GM12878 (cell line): ENCODE measurements around the gene GAB1. TPM values are rescaled to one million over a fixed set of nuclear protein-coding genes. Genes with fewer than 3 reads are reported as not detected.

ENCODE experiments used
- ATAC-seq: fragments of 200-7000 bp; cut with Tn5 transposase; 3 replicates; pipeline ENCODE4 v1.9.1; 2020; ENCODE audit warnings: mild to moderate bottlenecking, moderate library complexity
- BruUV-seq: library from RNA; stranded (reverse); fragments of 400-500 nt; replicated peaks from 2 replicates; lab custom pipeline; 2021; lab: Mats Ljungman, UMichigan
- CTCF ChIA-PET: fragments of 300-600 bp; sonication (Branson Sonifier 250); formaldehyde crosslinking; extraction: SDS; loops from one replicate; lab custom pipeline; 2021; ENCODE audit warnings: inconsistent platforms; lab: Yijun Ruan, JAX
- POLR2A ChIA-PET: fragments of 350-600 bp; formaldehyde crosslinking; extraction: SDS; loops from one replicate; lab custom pipeline; 2021; ENCODE audit warnings: inconsistent platforms; lab: Charles Lee
- RAD21 ChIA-PET: fragments of 300-600 bp; sonication (Branson Sonifier 250); formaldehyde crosslinking; loops from one replicate; lab custom pipeline; 2023; ENCODE audit warnings: antibody characterized with exemption; ENCODE audit not compliant: unreplicated experiment; lab: Charles Lee
- SMC1A ChIA-PET: fragments of 300-600 bp; sonication (Branson Sonifier 250); formaldehyde crosslinking; loops from one replicate; lab custom pipeline; 2023; ENCODE audit not compliant: unreplicated experiment, uncharacterized antibody; lab: Charles Lee
- DNase-seq: peaks from one replicate; pipeline ENCODE4 v3.0.0-alpha.2; 2011; ENCODE audit warnings: low read depth, low spot score
- FAIRE-seq: peaks from 3 replicates; lab custom pipeline; 2011; peaks lifted over from hg19 to GRCh38; lab: Jason Lieb, UNC
- H2AFZ ChIP-seq: 2 replicates; pipeline ENCODE4 v1.6.0; 2011; ENCODE audit warnings: low read depth, low read length, control low read depth; ENCODE audit not compliant: control insufficient read depth
- H3K27ac ChIP-seq: 2 replicates; pipeline ENCODE4 v1.5.1; 2011; ENCODE audit warnings: control low read depth; ENCODE audit not compliant: control insufficient read depth, insufficient read depth
- H3K27me3 ChIP-seq, 2 experiments: replicated peaks in 1 of 2; 2 replicates each; pipeline versions ENCODE4 v1.6.0 to v1.6.1; 2011; ENCODE audit warnings: low read length in 1 of 2; ENCODE audit not compliant: control insufficient read depth in 2 of 2, insufficient read depth in 2 of 2
- H3K36me3 ChIP-seq, 2 experiments: 2 replicates each; pipeline ENCODE4 v1.5.1; 2011; ENCODE audit warnings: low read length in 1 of 2; ENCODE audit not compliant: control insufficient read depth in 2 of 2, insufficient read depth in 2 of 2
- H3K4me1 ChIP-seq: 2 replicates; pipeline ENCODE4 v1.6.1; 2011; ENCODE audit warnings: mild to moderate bottlenecking, low read length, moderate library complexity, mixed read lengths; ENCODE audit not compliant: control insufficient read depth, insufficient read depth
- H3K4me2 ChIP-seq: 2 replicates; pipeline ENCODE4 v1.6.0; 2011; ENCODE audit warnings: control low read depth; ENCODE audit not compliant: control insufficient read depth, insufficient read depth
- H3K4me3 ChIP-seq: fragments of 200-600 bp; sonication (generic); 2 replicates; pipeline ENCODE4 v1.5.1; 2016
- H3K79me2 ChIP-seq: 2 replicates; pipeline ENCODE4 v1.6.0; 2011; ENCODE audit warnings: low read length; ENCODE audit not compliant: control insufficient read depth, insufficient read depth
- H3K9ac ChIP-seq: 2 replicates; pipeline ENCODE4 v1.8.0; 2011; ENCODE audit warnings: low read length, control low read depth, mixed read lengths; ENCODE audit not compliant: control insufficient read depth, insufficient read depth
- H3K9me3 ChIP-seq: replicated peaks from 3 replicates; pipeline ENCODE4 v1.5.1; 2011; ENCODE audit warnings: mild to moderate bottlenecking, low read length; ENCODE audit not compliant: control insufficient read depth, insufficient read depth
- H4K20me1 ChIP-seq: 2 replicates; pipeline ENCODE4 v1.6.0; 2011; ENCODE audit not compliant: control insufficient read depth, insufficient read depth
- RAD21 ChIP-seq: IDR thresholded peaks from 2 replicates; pipeline ENCODE4 v1.6.1; 2011; ENCODE audit warnings: mild to moderate bottlenecking, low read depth, low read length, moderate library complexity; ENCODE audit not compliant: insufficient read depth
- RAD51 ChIP-seq: fragments of 450-650 bp; IDR thresholded peaks from 2 replicates; pipeline ENCODE4 v1.6.1; 2016; ENCODE audit warnings: moderate library complexity, mild to moderate bottlenecking, inconsistent platforms
- SMC3 ChIP-seq: IDR thresholded peaks from 2 replicates; pipeline ENCODE4 v1.6.1; 2011; ENCODE audit warnings: low read length, improper control_type of control experiment, borderline replicate concordance
- TCF7 ChIP-seq: IDR thresholded peaks from 2 replicates; pipeline ENCODE4 v1.6.1; 2014; ENCODE audit warnings: antibody characterized with exemption, borderline replicate concordance
- ZNF384 ChIP-seq: IDR thresholded peaks from 2 replicates; pipeline ENCODE4 v1.6.1; 2012; ENCODE audit warnings: low read depth, mild to moderate bottlenecking, low read length, improper control_type of control experiment, borderline replicate concordance
- ZNF592 ChIP-seq: fragments of 450-650 bp; IDR thresholded peaks from 2 replicates; pipeline ENCODE4 v1.6.1; 2017; ENCODE audit warnings: mild to moderate bottlenecking, moderate library complexity
- WGBS: methylation state at CpG from one replicate; pipeline ENCODE4 v1.1.6; 2016; ENCODE audit warnings: low lambda C conversion rate; ENCODE audit not compliant: insufficient replicate concordance, insufficient coverage; ENCODE audit errors: missing lambda C conversion rate; 5-methylcytosine and 5-hydroxymethylcytosine counted together
- in situ Hi-C: fragments of 300-500 bp; cut with MboI; formaldehyde crosslinking; loops from 9 replicates; pipeline ENCODE4 v1.14.3; 2018; ENCODE audit warnings: mixed read lengths
- intact Hi-C: fragments of 100-400 bp; cut with micrococcal nuclease; formaldehyde crosslinking; loops from one replicate; pipeline ENCODE4 v1.14.2; 2022; ENCODE audit not compliant: unreplicated experiment
- polyA plus RNA-seq, 11 experiments: library from polyadenylated mRNA; depleted of rRNA in 4 of 11; unstranded in 6 of 11; stranded (reverse) in 5 of 11; fragments of >200 nt; fragmentation: Nextera tagmentation in 4 of 11; fragmentation: Illumina TruSeq in 1 of 11; extraction: Ambion mirVana in 4 of 11; extraction: Trizol in 1 of 11; gene quantifications; 1 replicate in 1 of 11; 2 replicates in 10 of 11; pipeline versions ENCODE4 v1.2.1 to v1.2.3, GENCODE V29; 2011 to 2016; ENCODE audit warnings: inconsistent platforms in 2 of 11, missing spikeins in 2 of 11, low read depth in 1 of 11
- total RNA-seq, 4 experiments: library from RNA; depleted of rRNA in 3 of 4; stranded (reverse); fragments of >200 nt in 3 of 4; fragmentation: Illumina TruSeq in 1 of 4; extraction: Trizol in 1 of 4; gene quantifications; 2 replicates each; pipeline versions ENCODE4 v1.2.1 to v1.2.3, GENCODE V29; 2013 to 2021
- TF ChIP-seq, protein P1 (sequence below), 3 experiments: IDR thresholded peaks in 2 of 3; conservative IDR thresholded peaks in 1 of 3; 2 replicates each; pipeline ENCODE4 v1.5.1; 2011; ENCODE audit warnings: low read depth in 3 of 3, low read length in 3 of 3, mild to moderate bottlenecking in 3 of 3, control low read depth in 2 of 3, moderate library complexity in 2 of 3, inconsistent platforms in 1 of 3, mixed read lengths in 1 of 3; ENCODE audit not compliant: control insufficient read depth in 2 of 3, insufficient read depth in 1 of 3; ENCODE audit errors: extremely low read depth in 1 of 3

Gene GAB1
- total and polyA plus RNA-seq, 10 of the 15 experiments (the other 5 are each of a cell fraction or from before 2014, with no cell fraction given): 0.37 to 5.3 (median 3.2) TPM

GRCh38 chr4:143482840-143483239 lies 146.2 kb downstream of the GAB1 start:
- no peak for FAIRE-seq
- WGBS: 0% methylated on average over 1 of the region's 1 CpG
- ChIA-PET RAD21 (interaction anchor here (0.8 to 12.1 kb wide), 4 partner anchors 79 to 280 kb away, joined by 3 to 101 read pairs (median 3); no protein-coding TSS in a partner anchor), CTCF (interaction anchor here (0.8 to 3.1 kb wide), 6 partner anchors 79 to 600 kb away, joined by 3 to 26 read pairs (median 6); no protein-coding TSS in a partner anchor)
- no peaks in the 10 kb centered on the region for H3K36me3 ChIP-seq
- no peak overlapping the region for H3K4me2 ChIP-seq
- H3K9me3 ChIP-seq: no peaks in the 10 kb centered on the region
- intact Hi-C loops: loop anchor here (1.0 to 10.0 kb wide), 7 partner anchors 84 to 598 kb away; partner anchors contain the start of gene GAB1
- no peak overlapping the region for H3K27ac ChIP-seq
- TF ChIP-seq SMC3 (peak; percentile 83), RAD21 (peak; percentile 94), ZNF592 (no peak), ZNF384 (peak; percentile 80; the same call in 1 of the 2 replicates), RAD51 (no peak), TCF7 (no peak)
- TF ChIP-seq, protein P1, sequence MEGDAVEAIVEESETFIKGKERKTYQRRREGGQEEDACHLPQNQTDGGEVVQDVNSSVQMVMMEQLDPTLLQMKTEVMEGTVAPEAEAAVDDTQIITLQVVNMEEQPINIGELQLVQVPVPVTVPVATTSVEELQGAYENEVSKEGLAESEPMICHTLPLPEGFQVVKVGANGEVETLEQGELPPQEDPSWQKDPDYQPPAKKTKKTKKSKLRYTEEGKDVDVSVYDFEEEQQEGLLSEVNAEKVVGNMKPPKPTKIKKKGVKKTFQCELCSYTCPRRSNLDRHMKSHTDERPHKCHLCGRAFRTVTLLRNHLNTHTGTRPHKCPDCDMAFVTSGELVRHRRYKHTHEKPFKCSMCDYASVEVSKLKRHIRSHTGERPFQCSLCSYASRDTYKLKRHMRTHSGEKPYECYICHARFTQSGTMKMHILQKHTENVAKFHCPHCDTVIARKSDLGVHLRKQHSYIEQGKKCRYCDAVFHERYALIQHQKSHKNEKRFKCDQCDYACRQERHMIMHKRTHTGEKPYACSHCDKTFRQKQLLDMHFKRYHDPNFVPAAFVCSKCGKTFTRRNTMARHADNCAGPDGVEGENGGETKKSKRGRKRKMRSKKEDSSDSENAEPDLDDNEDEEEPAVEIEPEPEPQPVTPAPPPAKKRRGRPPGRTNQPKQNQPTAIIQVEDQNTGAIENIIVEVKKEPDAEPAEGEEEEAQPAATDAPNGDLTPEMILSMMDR (IDR thresholded peaks at IDR 0.05 in 2 of 3, conservative IDR thresholded peaks at IDR 0.05 in 1 of 3; ENCODE audit: control insufficient read depth in 2 of 3, extremely low read depth in 1 of 3, insufficient read depth in 1 of 3, low read depth in 3 of 3, low read length in 3 of 3): peak; percentile 38 to 74 (median 42); a peak in 4 of 6 replicates
- TF ChIP-seq, all 136 proteins: peak for 4
- BruUV-seq: no TSS peak
- DNase-seq (no peak), ATAC-seq (peak; percentile 83)
- ChIA-PET SMC1A (interaction anchor here (0.8 to 3.5 kb wide), 4 partner anchors 11 to 107 kb away, joined by 3 to 21 read pairs (median 4); no protein-coding TSS in a partner anchor), POLR2A (no interaction called here)
- Histone ChIP-seq H3K4me3 (no peak overlapping the region), H3K4me1 (no peaks in the 10 kb centered on the region), H3K27me3 (no peaks in the 10 kb centered on the region; a peak in 1 of 4 replicates), H4K20me1 (no peaks in the 10 kb centered on the region), H3K9ac (no peak overlapping the region), H2AFZ (no peak overlapping the region), H3K79me2 (no peaks in the 10 kb centered on the region)
- in situ Hi-C loops: no loop called here
